Effector memory CD4-positive, alpha-beta T cell (primary cell): ENCODE measurements around the gene ZFX.
"Not testable (repeated sequence)": the region's sequence is repeated elsewhere in the genome, so short reads cannot be mapped to it uniquely, and the experiment has no call there.

ENCODE experiments used
- DNase-seq, 3 donors: peaks; one replicate each; pipeline ENCODE4 v3.0.0-alpha.2; 2020
- H3K27ac ChIP-seq: 2 replicates; pipeline ENCODE4 v1.7.0; 2013; ENCODE audit warnings: mild to moderate bottlenecking, low read length, moderate library complexity; ENCODE audit not compliant: insufficient read depth, poor library complexity, severe bottlenecking
- H3K27me3 ChIP-seq: replicated peaks from 2 replicates; pipeline ENCODE4 v1.7.0; 2013; ENCODE audit warnings: mild to moderate bottlenecking, low read length; ENCODE audit not compliant: insufficient read depth, control insufficient read depth, poor library complexity, severe bottlenecking
- H3K36me3 ChIP-seq: 2 replicates; pipeline ENCODE4 v1.7.0; 2013; ENCODE audit warnings: mild to moderate bottlenecking, low read length, moderate library complexity; ENCODE audit not compliant: control insufficient read depth, insufficient read depth
- H3K4me1 ChIP-seq: 2 replicates; pipeline ENCODE4 v1.7.0; 2013; ENCODE audit warnings: low read length, mild to moderate bottlenecking; ENCODE audit not compliant: control insufficient read depth, insufficient read depth, poor library complexity, severe bottlenecking
- H3K4me3 ChIP-seq: 2 replicates; pipeline ENCODE4 v1.7.0; 2013; ENCODE audit warnings: low read length, low read depth, mild to moderate bottlenecking; ENCODE audit not compliant: insufficient read depth, poor library complexity, severe bottlenecking
- H3K9me3 ChIP-seq: 2 replicates; pipeline ENCODE4 v1.7.0; 2013; ENCODE audit warnings: mild to moderate bottlenecking, low read length, moderate library complexity; ENCODE audit not compliant: control insufficient read depth

The ZFX gene

DNA sequence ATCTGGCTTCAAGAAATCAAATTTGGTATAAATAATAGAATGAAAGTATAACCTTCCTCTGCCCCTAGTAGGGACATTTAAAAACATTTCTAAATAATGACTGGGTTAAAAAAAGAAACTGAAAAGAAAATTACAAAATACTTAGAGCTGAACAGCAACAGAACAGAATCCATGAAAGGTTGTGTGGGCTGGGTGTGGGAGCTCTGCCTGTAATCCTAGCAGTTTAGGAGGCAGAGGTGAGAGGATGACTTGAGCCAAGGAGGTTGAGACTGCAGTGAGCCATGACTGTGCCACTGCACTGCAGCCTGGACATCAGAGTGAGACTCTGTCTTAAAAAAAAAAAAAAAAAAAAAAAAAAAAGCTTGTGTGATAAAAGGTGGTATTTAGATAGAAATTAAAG lies 12.3 kb upstream of the ZFX start:
- no peaks in the 10 kb centered on the region for H3K4me1 ChIP-seq
- H3K9me3 ChIP-seq: no peaks in the 10 kb centered on the region
- no peaks in the 10 kb centered on the region for H3K36me3 ChIP-seq
- no peak overlapping the region for H3K27ac ChIP-seq
- no peaks in the 10 kb centered on the region for H3K27me3 ChIP-seq
- no peak for DNase-seq
- H3K4me3 ChIP-seq: no peak overlapping the region

- peaks cover 10% of the 10 kb centered on the region for H3K4me1 ChIP-seq
- DNase-seq, H3K9me3 ChIP-seq, H3K4me3 ChIP-seq, H3K36me3 ChIP-seq, H3K27me3 ChIP-seq, H3K27ac ChIP-seq: not testable (repeated sequence)
Measured at GRCh38 chrX:24143982-24144381, 5.5 kb upstream of the ZFX start.

GRCh38 chrX:24144528-24144927 lies 5.0 kb upstream of the ZFX start:
- no peak overlapping the region for H3K4me3 ChIP-seq
- no peaks in the 10 kb centered on the region for H3K9me3 ChIP-seq
- H3K27me3 ChIP-seq: no peaks in the 10 kb centered on the region
- no peaks in the 10 kb centered on the region for H3K36me3 ChIP-seq
- H3K27ac ChIP-seq: no peak overlapping the region
- DNase-seq: no peak
- peaks cover 10% of the 10 kb centered on the region for H3K4me1 ChIP-seq

- H3K27me3 ChIP-seq: no peaks in the 10 kb centered on the region
- H3K27ac ChIP-seq: no peak overlapping the region
- no peaks in the 10 kb centered on the region for H3K9me3 ChIP-seq
- no peaks in the 10 kb centered on the region for H3K36me3 ChIP-seq
- H3K4me3 ChIP-seq: no peak overlapping the region
- peaks cover 10% of the 10 kb centered on the region for H3K4me1 ChIP-seq
- DNase-seq: no peak
Measured at GRCh38 chrX:24145303-24146186, 4.0 kb upstream of the ZFX start.

DNA sequence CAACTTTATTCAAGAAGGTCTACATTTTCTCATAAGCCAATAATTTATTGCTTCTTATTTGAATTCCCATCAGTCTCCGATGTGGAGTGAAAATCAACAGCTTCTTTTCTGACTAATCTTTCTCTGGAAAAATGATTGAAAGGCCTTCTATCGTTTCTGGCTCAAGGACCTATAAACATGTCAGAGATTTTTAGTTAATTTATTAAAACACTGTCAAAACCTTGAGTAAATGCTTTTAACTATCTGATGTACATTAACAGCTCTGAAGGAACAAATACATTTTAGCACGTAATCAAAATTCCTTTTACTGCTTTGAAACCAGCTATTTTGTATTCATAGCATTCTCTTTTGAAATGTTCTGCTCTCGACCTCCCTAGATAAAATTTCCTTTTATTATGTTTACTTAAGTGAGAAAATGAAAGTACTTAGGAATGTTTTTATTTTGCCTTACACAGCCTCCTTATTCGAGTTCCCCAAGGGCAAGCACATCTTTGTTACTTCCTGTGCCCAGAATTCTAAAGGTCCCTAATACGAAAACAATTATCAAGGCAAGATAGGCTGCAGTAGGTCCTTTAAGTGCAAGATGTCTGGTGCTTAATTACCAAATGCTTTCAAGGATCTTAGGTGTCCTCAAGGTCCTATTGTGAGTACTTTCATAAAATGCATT lies 3.1 kb upstream of the ZFX start:
- Histone ChIP-seq H3K27me3 (no peaks in the 10 kb centered on the region), H3K9me3 (no peaks in the 10 kb centered on the region), H3K36me3 (no peaks in the 10 kb centered on the region), H3K27ac (no peak overlapping the region), H3K4me3 (no peak overlapping the region), H3K4me1 (peaks cover 10% of the 10 kb centered on the region)
- DNase-seq: no peak

- no peaks in the 10 kb centered on the region for H3K9me3 ChIP-seq
- H3K27ac ChIP-seq: no peak overlapping the region
- H3K36me3 ChIP-seq: no peaks in the 10 kb centered on the region
- H3K4me3 ChIP-seq: no peak overlapping the region
- peaks cover 10% of the 10 kb centered on the region for H3K4me1 ChIP-seq
- no peaks in the 10 kb centered on the region for H3K27me3 ChIP-seq
- DNase-seq: no peak
Measured at GRCh38 chrX:24147165-24147564, 2.4 kb upstream of the ZFX start.

DNA sequence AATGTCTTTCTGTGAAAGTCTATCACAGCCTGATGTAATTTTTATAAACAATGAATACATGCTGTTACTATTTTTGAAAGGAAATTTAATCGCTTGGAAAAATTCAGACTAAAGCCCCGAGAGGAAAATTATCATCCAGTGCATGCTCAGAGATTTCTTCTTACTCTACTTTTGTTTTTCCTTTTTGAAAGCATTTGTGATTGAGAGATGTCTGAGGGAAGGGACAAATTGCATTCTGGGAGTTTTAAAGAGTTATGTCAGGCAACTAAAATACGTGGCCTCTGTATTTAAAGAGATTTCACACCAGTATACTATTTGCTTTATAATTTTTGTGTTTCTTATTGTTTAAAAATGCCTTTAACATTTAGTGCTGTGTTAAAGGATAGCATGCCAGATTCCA lies 1.4 kb upstream of the ZFX start:
- H3K27me3 ChIP-seq: no peaks in the 10 kb centered on the region
- peaks cover 12% of the 10 kb centered on the region for H3K4me1 ChIP-seq

GRCh38 chrX:24148535-24149350 lies 786 bp upstream of the ZFX start:
- DNase-seq: peak in 1 of 3 donors; percentile 0

More for the DNA sequence above, 1.4 kb upstream of the ZFX start:
- no peaks in the 10 kb centered on the region for H3K36me3 ChIP-seq
- DNase-seq: no peak
- H3K27ac ChIP-seq: peak overlapping the region; percentile 94
- H3K9me3 ChIP-seq: no peaks in the 10 kb centered on the region
- no peak overlapping the region for H3K4me3 ChIP-seq

DNA sequence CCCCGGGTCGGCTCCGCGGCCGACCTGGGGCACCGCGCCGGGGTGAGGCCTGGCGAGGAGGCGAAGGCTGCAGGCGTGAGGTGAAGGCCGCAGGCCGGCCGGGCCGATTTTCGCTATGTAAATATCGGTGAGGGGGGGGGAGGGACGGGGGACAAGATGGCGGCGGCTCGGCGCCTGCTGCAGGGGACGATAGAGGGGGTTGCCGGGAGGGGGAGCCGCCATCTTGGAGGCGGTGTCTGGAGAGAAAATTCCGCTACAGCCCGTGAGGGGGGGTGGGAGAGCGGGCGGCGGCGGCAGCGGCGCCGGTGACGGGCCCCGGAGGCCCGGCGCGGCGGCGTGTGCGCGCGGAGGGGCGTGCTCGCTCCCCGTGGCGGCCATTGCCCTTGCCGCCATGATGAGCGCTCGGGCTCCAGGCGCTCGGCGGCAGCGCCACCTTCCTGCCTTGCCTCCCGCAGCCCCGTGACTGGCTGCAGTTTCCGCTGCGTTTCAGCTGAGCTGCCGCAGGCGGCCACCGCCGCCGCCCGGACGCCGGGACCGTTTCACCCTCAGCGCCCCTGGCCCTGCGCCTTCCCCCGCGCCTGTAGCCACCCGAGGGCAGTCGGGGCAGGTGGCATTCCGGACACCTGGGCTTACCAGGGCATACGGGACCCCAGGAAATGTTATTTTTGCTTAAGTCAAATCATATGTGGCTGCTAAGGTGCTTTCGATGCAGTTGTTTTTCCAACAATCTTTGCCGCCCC lies 692 bp downstream of the ZFX start:
- DNase-seq: peak; percentile 77 to 86 (median 80)
- H3K4me3 ChIP-seq: peak overlapping the region; percentile 86
- peaks cover 4% of the 10 kb centered on the region for H3K36me3 ChIP-seq
- H3K9me3 ChIP-seq: no peaks in the 10 kb centered on the region
- peak overlapping the region; percentile 94 for H3K27ac ChIP-seq
- H3K27me3 ChIP-seq: no peaks in the 10 kb centered on the region
- H3K4me1 ChIP-seq: peaks cover 19% of the 10 kb centered on the region

More at GRCh38 chrX:24148535-24149350, 786 bp upstream of the ZFX start:
- Histone ChIP-seq H3K4me1 (peaks cover 17% of the 10 kb centered on the region), H3K27me3 (no peaks in the 10 kb centered on the region), H3K4me3 (peak overlapping the region; percentile 56), H3K9me3 (no peaks in the 10 kb centered on the region), H3K27ac (peak overlapping the region; percentile 94), H3K36me3 (no peaks in the 10 kb centered on the region)
